Testis (tissue), 3 donors: ENCODE data around the gene LCLAT1. TPM values are rescaled to one million over a fixed set of nuclear protein-coding genes. Genes with fewer than 3 reads are reported as not detected.

Experiments used
- DNase-seq: peaks from one replicate; pipeline ENCODE4 v3.0.0-alpha.2; 2019
- H3K27ac ChIP-seq, 2 donors: fragments of 200-600 bp; sonication (generic); one replicate each; pipeline ENCODE4 v1.5.1; 2019
- H3K27me3 ChIP-seq: fragments of 200-600 bp; sonication (generic); one replicate; pipeline ENCODE4 v1.5.1; 2019
- H3K36me3 ChIP-seq: fragments of 200-600 bp; sonication (generic); one replicate; pipeline ENCODE4 v1.5.1; 2017; ENCODE audit warnings: low read depth; ENCODE audit errors: missing control alignments
- H3K4me1 ChIP-seq: fragments of 200-600 bp; sonication (generic); one replicate; pipeline ENCODE4 v1.5.1; 2019
- H3K4me3 ChIP-seq, 2 donors: fragments of 200-600 bp; sonication (generic); one replicate each; pipeline ENCODE4 v1.5.1; 2017 to 2019
- H3K9me3 ChIP-seq: fragments of 200-600 bp; sonication (generic); one replicate; pipeline ENCODE4 v1.5.1; 2017
- CTCF ChIP-seq, 3 experiments: fragments of 450-650 bp in 2 of 3; fragments of 200-600 bp in 1 of 3; sonication (generic) in 1 of 3; IDR thresholded peaks; one replicate each; pipeline ENCODE4 v1.5.1; 2016 to 2019; ENCODE audit warnings: antibody characterized with exemption in 3 of 3, mild to moderate bottlenecking in 2 of 3, moderate library complexity in 1 of 3
- POLR2A ChIP-seq: fragments of 450-650 bp; IDR thresholded peaks from one replicate; pipeline ENCODE4 v1.6.1; 2017; ENCODE audit warnings: antibody characterized with exemption, mild to moderate bottlenecking, moderate library complexity
- WGBS, 2 donors: methylation state at CpG; one replicate each; pipeline ENCODE4 v1.1.5; 2018; 5-methylcytosine and 5-hydroxymethylcytosine counted together
- intact Hi-C: fragments of 100-400 bp; cut with DNase I; formaldehyde crosslinking; loops from one replicate; pipeline ENCODE4 v1.15.1; 2023; ENCODE audit warnings: low total_unique reads
- polyA plus RNA-seq: library from polyadenylated mRNA; stranded (reverse); fragments of 350-450 nt; fragmentation: Illumina TruSeq; extraction: RNeasy Lipid Tissue Mini Kit (QIAGEN cat#74804); gene quantifications from one replicate; pipeline ENCODE4 v1.2.3, GENCODE V29; 2014; ENCODE audit warnings: low read depth, low replicate concordance; ENCODE audit not compliant: insufficient read depth
- total RNA-seq, 2 donors: library from RNA; depleted of rRNA; stranded (reverse); fragments of >200 nt; gene quantifications; one replicate each; pipeline ENCODE4 v1.2.3, GENCODE V29; 2016

The LCLAT1 gene
- total and polyA plus RNA-seq, 3 donors from 2014 or later = 11.1 to 39.4 (median 34.9) TPM

GRCh38 chr2:30439296-30439695 is 7.8 kb upstream of the LCLAT1 start:
- 86 to 94% methylated on average over 3 of the region's 3 CpGs for WGBS, 2 donors
- no peak for TF ChIP-seq POLR2A
- TF ChIP-seq CTCF (IDR thresholded peaks at IDR 0.05) = no peak
- H3K36me3 ChIP-seq = no peaks in the 10 kb centered on the region
- H3K27me3 ChIP-seq = no peaks in the 10 kb centered on the region
- H3K27ac ChIP-seq = no peak overlapping the region
- H3K4me3 ChIP-seq = no peak overlapping the region
- no peaks in the 10 kb centered on the region for H3K4me1 ChIP-seq
- no peaks in the 10 kb centered on the region for H3K9me3 ChIP-seq
- no peak for DNase-seq
- intact Hi-C loops = no loop called here

- Histone ChIP-seq H3K9me3 (no peaks in the 10 kb centered on the region), H3K27me3 (no peaks in the 10 kb centered on the region), H3K36me3 (no peaks in the 10 kb centered on the region), H3K4me1 (no peaks in the 10 kb centered on the region), H3K4me3 (no peak overlapping the region), H3K27ac (no peak overlapping the region)
- 90 to 100% methylated on average over 5 of the region's 5 CpGs for WGBS, 2 donors
- no peak for DNase-seq
- TF ChIP-seq POLR2A = no peak
- no peak for TF ChIP-seq CTCF (IDR thresholded peaks at IDR 0.05)
- intact Hi-C loops = no loop called here
Measured at GRCh38 chr2:30439879-30440278, 7.2 kb upstream of the LCLAT1 start.

- Histone ChIP-seq H3K27ac (no peak overlapping the region), H3K9me3 (no peaks in the 10 kb centered on the region), H3K4me3 (no peak overlapping the region), H3K4me1 (no peaks in the 10 kb centered on the region), H3K36me3 (no peaks in the 10 kb centered on the region), H3K27me3 (no peaks in the 10 kb centered on the region)
- intact Hi-C loops = no loop called here
- WGBS, 2 donors = 94% methylated on average over 7 of the region's 7 CpGs
- DNase-seq = no peak
- TF ChIP-seq CTCF (IDR thresholded peaks at IDR 0.05) = no peak
- TF ChIP-seq POLR2A = no peak
Measured at GRCh38 chr2:30441023-30441422, 6.0 kb upstream of the LCLAT1 start.

GRCh38 chr2:30443081-30443480 is 4.0 kb upstream of the LCLAT1 start:
- Histone ChIP-seq H3K27me3 (no peaks in the 10 kb centered on the region), H3K9me3 (no peaks in the 10 kb centered on the region), H3K36me3 (no peaks in the 10 kb centered on the region), H3K4me3 (no peak overlapping the region), H3K4me1 (peaks cover 5% of the 10 kb centered on the region), H3K27ac (no peak overlapping the region)
- DNase-seq = no peak
- TF ChIP-seq CTCF (IDR thresholded peaks at IDR 0.05) (no peak), POLR2A (no peak)
- intact Hi-C loops = no loop called here

GRCh38 chr2:30444273-30444672 is 2.8 kb upstream of the LCLAT1 start:
- 65 to 86% methylated on average over 3 of the region's 3 CpGs for whole genome bisulfite sequencing, 2 donors
- H3K36me3 ChIP-seq = no peaks in the 10 kb centered on the region
- intact Hi-C loops = no loop called here
- peaks cover 10% of the 10 kb centered on the region for H3K4me1 ChIP-seq
- H3K27ac ChIP-seq = no peak overlapping the region
- H3K27me3 ChIP-seq = no peaks in the 10 kb centered on the region
- TF ChIP-seq POLR2A = no peak
- no peak for TF ChIP-seq CTCF (IDR thresholded peaks at IDR 0.05)
- H3K9me3 ChIP-seq = no peaks in the 10 kb centered on the region
- no peak for DNase-seq
- H3K4me3 ChIP-seq = no peak overlapping the region
